Naive thymus-derived CD4-positive, alpha-beta T cell (primary cell): Measurements from ENCODE around the gene TTF1. TPM values are rescaled to one million over a fixed set of nuclear protein-coding genes. Genes with fewer than 3 reads are reported as not detected.

ENCODE experiments used
- ATAC-seq: fragments of 150-1000 bp; cut with Tn5 transposase; 2 replicates; pipeline ENCODE4 v1.10.0; 2021; ENCODE audit warnings: mild to moderate bottlenecking, moderate library complexity
- CTCF ChIA-PET: fragments of 350-600 bp; sonication (Branson Sonifier 250); formaldehyde crosslinking; loops from one replicate; lab custom pipeline; 2021; ENCODE audit warnings: antibody characterized with exemption; lab: Charles Lee
- POLR2A ChIA-PET: fragments of 350-600 bp; sonication (Branson Sonifier 250); formaldehyde crosslinking; loops from one replicate; lab custom pipeline; 2021; ENCODE audit warnings: antibody characterized with exemption, inconsistent platforms; lab: Charles Lee
- DNase-seq, 9 donors: peaks; one replicate each; pipeline versions ENCODE4 v3.0.0 to v3.0.0-alpha.2; 2020 to 2022; ENCODE audit warnings: mixed read lengths in 1 of 9
- H3K27ac ChIP-seq: one replicate; pipeline ENCODE4 v1.7.0; 2013; ENCODE audit warnings: mild to moderate bottlenecking, low read depth, low read length, moderate library complexity
- H3K27me3 ChIP-seq, 2 donors: one replicate each; pipeline ENCODE4 v1.7.0; 2013; ENCODE audit warnings: low read length in 2 of 2, mild to moderate bottlenecking in 2 of 2, moderate library complexity in 2 of 2; ENCODE audit not compliant: control insufficient read depth in 2 of 2, insufficient read depth in 2 of 2
- H3K36me3 ChIP-seq, 3 experiments: 1 replicate in 2 of 3; 2 replicates in 1 of 3; pipeline ENCODE4 v1.7.0; 2013; ENCODE audit warnings: low read length in 3 of 3, mild to moderate bottlenecking in 3 of 3, moderate library complexity in 1 of 3; ENCODE audit not compliant: insufficient read depth in 3 of 3, control insufficient read depth in 2 of 3
- H3K4me1 ChIP-seq, 2 donors: one replicate each; pipeline ENCODE4 v1.7.0; 2013; ENCODE audit warnings: low read length in 2 of 2, mild to moderate bottlenecking in 2 of 2, moderate library complexity in 1 of 2; ENCODE audit not compliant: control insufficient read depth in 2 of 2, insufficient read depth in 2 of 2
- H3K4me3 ChIP-seq: 2 replicates; pipeline ENCODE4 v1.7.0; 2013; ENCODE audit warnings: mild to moderate bottlenecking, low read length
- H3K9me3 ChIP-seq, 3 experiments: 1 replicate in 2 of 3; 2 replicates in 1 of 3; pipeline ENCODE4 v1.7.0; 2013; ENCODE audit warnings: low read length in 3 of 3; ENCODE audit not compliant: control insufficient read depth in 2 of 3
- H3K27ac Mint-ChIP-seq, 9 donors: one replicate each; pipeline ENCODE4 v1.8.0; 2020 to 2022; ENCODE audit warnings: mixed read lengths in 9 of 9, mild to moderate bottlenecking in 8 of 9, moderate library complexity in 5 of 9, inconsistent platforms in 2 of 9
- H3K27me3 Mint-ChIP-seq, 5 donors: one replicate each; pipeline ENCODE4 v1.8.0; 2021 to 2022; ENCODE audit warnings: mixed read lengths in 5 of 5, mild to moderate bottlenecking in 1 of 5
- H3K36me3 Mint-ChIP-seq, 5 donors: one replicate each; pipeline ENCODE4 v1.8.0; 2020 to 2022; ENCODE audit warnings: mixed read lengths in 5 of 5, mild to moderate bottlenecking in 3 of 5, inconsistent platforms in 1 of 5
- H3K4me1 Mint-ChIP-seq, 7 donors: one replicate each; pipeline ENCODE4 v1.8.0; 2020 to 2022; ENCODE audit warnings: mixed read lengths in 7 of 7, mild to moderate bottlenecking in 3 of 7, inconsistent platforms in 1 of 7
- H3K4me3 Mint-ChIP-seq, 10 donors: one replicate each; pipeline ENCODE4 v1.8.0; 2020 to 2022; ENCODE audit warnings: mild to moderate bottlenecking in 10 of 10, mixed read lengths in 10 of 10, moderate library complexity in 6 of 10, inconsistent platforms in 2 of 10
- H3K9me3 Mint-ChIP-seq, 11 donors: one replicate each; pipeline ENCODE4 v1.8.0; 2020 to 2022; ENCODE audit warnings: mixed read lengths in 11 of 11, mild to moderate bottlenecking in 4 of 11, inconsistent platforms in 1 of 11, moderate library complexity in 1 of 11
- intact Hi-C, 2 donors: fragments of 100-400 bp; cut with micrococcal nuclease; formaldehyde crosslinking; loops; one replicate each; pipeline ENCODE4 v1.15.1; 2023
- polyA plus RNA-seq, 2 donors: library from polyadenylated mRNA; unstranded; fragments of 300-500 nt; fragmentation: Illumina TruSeq; gene quantifications; one replicate each; pipeline ENCODE4 v1.2.3, GENCODE V29; 2021
- total RNA-seq, 6 experiments: library from RNA in 5 of 6; stranded (reverse) in 5 of 6; gene quantifications; 1 replicate in 5 of 6; 2 replicates in 1 of 6; pipeline ENCODE4 v1.2.3 and lab custom pipeline; 2021 to 2026

TTF1 gene
- total and polyA plus RNA-seq, 7 experiments from 2014 or later, result 6.3 to 26.0 (median 10.9) TPM

DNA sequence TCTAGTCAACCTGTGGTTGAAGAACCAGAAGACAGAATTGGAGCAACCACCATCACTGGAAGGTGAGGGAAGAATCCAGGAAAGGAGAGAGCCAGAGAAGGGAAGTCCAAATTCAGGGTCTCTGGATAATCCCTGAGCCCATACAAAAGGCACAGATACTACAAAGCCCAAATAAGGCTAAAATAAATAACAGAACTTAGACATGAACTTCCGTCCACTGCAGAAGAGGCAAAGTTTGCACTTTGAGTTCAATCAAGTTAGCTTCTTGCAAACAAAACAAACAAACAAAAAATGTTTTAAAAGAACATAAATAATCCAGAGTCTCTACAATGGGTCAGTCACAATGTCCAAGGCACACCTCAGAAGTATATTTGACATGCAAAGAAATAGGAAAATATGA, 24.4 kb upstream of the TTF1 start:
- POLR2A ChIA-PET, result no interaction called here
- ATAC-seq (no peak), DNase-seq (no peak)
- H3K4me3 Mint-ChIP-seq, result no peak overlapping the region
- no peaks in the 10 kb centered on the region for H3K9me3 ChIP-seq
- H3K4me3 ChIP-seq, result no peak overlapping the region
- H3K4me1 ChIP-seq, result no peaks in the 10 kb centered on the region
- H3K36me3 ChIP-seq, result no peaks in the 10 kb centered on the region
- no peaks in the 10 kb centered on the region for H3K36me3 Mint-ChIP-seq
- no peaks in the 10 kb centered on the region for H3K27me3 ChIP-seq
- no peaks in the 10 kb centered on the region for H3K4me1 Mint-ChIP-seq
- peaks cover 0 to 4% (median 0%) of the 10 kb centered on the region in 11 donors for H3K9me3 Mint-ChIP-seq
- peaks cover 36 to 66% (median 58%) of the 10 kb centered on the region in 5 donors for H3K27me3 Mint-ChIP-seq
- CTCF ChIA-PET, result no interaction called here
- no peak overlapping the region for H3K27ac ChIP-seq
- H3K27ac Mint-ChIP-seq, result no peak overlapping the region
- intact Hi-C loops, result no loop called here

- POLR2A ChIA-PET, result no interaction called here
- Histone ChIP-seq H3K27me3 (peaks cover 0 to 3% of the 10 kb centered on the region in 2 donors), H3K4me1 (no peaks in the 10 kb centered on the region), H3K27ac (no peak overlapping the region), H3K9me3 (no peaks in the 10 kb centered on the region), H3K36me3 (no peaks in the 10 kb centered on the region), H3K4me3 (no peak overlapping the region)
- no peaks in the 10 kb centered on the region for H3K36me3 Mint-ChIP-seq
- intact Hi-C loops, result no loop called here
- CTCF ChIA-PET, result no interaction called here
- DNase-seq (no peak), ATAC-seq (no peak)
- peaks cover 0 to 2% (median 0%) of the 10 kb centered on the region in 11 donors for H3K9me3 Mint-ChIP-seq
- peaks cover 52 to 83% (median 60%) of the 10 kb centered on the region in 5 donors for H3K27me3 Mint-ChIP-seq
- H3K4me1 Mint-ChIP-seq, result no peaks in the 10 kb centered on the region
- H3K4me3 Mint-ChIP-seq, result no peak overlapping the region
- H3K27ac Mint-ChIP-seq, result no peak overlapping the region
Measured at GRCh38 chr9:132426639-132427414, 20.2 kb upstream of the TTF1 start.

GRCh38 chr9:132425675-132426062, 19.0 kb upstream of the TTF1 start:
- intact Hi-C loops, result no loop called here
- Histone ChIP-seq H3K4me3 (no peak overlapping the region), H3K27ac (no peak overlapping the region), H3K9me3 (no peaks in the 10 kb centered on the region), H3K36me3 (no peaks in the 10 kb centered on the region), H3K27me3 (peaks cover 0 to 3% of the 10 kb centered on the region in 2 donors), H3K4me1 (no peaks in the 10 kb centered on the region)
- H3K4me3 Mint-ChIP-seq, result no peak overlapping the region
- H3K36me3 Mint-ChIP-seq, result no peaks in the 10 kb centered on the region
- ATAC-seq (no peak), DNase-seq (no peak)
- H3K27me3 Mint-ChIP-seq, result peaks cover 43 to 72% (median 50%) of the 10 kb centered on the region in 5 donors
- CTCF ChIA-PET, result no interaction called here
- H3K9me3 Mint-ChIP-seq, result peaks cover 0 to 2% (median 0%) of the 10 kb centered on the region in 11 donors
- no peaks in the 10 kb centered on the region for H3K4me1 Mint-ChIP-seq
- POLR2A ChIA-PET, result no interaction called here
- no peak overlapping the region for H3K27ac Mint-ChIP-seq

DNA sequence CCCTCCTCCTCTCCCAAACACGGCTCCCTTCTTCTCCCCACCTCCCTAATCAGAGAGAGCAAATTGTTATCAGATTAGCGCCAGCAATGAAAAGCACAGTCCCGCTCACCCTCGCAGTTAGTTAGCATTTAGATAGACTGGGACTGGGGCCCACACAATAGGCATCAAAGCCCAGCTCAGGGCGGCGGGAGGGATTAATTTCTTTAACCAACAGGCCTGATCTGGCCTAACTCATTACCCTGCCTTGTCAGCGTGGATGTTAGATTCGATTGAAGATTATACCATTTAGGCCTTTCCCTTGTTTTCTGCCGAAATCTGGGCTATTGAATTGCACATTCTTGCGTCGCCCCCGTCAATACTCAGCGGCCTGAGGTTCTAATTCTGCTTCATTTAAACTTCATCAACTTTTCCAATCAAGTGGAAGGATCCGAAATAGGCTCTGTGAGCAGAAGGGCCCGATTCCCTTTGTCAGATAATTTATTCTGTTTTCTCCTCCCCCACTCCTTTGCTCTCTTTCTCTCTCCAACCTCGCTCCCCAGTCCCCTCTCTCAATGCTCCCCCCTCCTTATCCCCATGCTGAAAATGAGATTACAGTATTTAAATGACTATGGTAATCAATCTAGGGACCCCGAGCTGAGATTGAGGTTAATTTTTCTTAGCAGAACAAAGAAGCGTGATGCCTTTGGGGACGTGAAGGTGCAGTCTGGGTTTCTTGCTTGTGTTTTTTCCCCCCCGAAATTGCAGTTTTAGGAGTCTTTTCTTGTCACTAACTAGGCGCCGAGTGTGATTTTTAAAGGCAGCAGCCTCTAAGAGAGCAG, 18.4 kb upstream of the TTF1 start:
- CTCF ChIA-PET, result no interaction called here
- no peak overlapping the region for H3K27ac ChIP-seq
- no peak overlapping the region for H3K4me3 Mint-ChIP-seq
- no peaks in the 10 kb centered on the region for H3K36me3 ChIP-seq
- H3K4me1 Mint-ChIP-seq, result no peaks in the 10 kb centered on the region
- no peak overlapping the region for H3K27ac Mint-ChIP-seq
- no peaks in the 10 kb centered on the region for H3K4me1 ChIP-seq
- intact Hi-C loops, result no loop called here
- peaks cover 39 to 72% (median 45%) of the 10 kb centered on the region in 5 donors for H3K27me3 Mint-ChIP-seq
- peaks cover 0 to 2% (median 0%) of the 10 kb centered on the region in 11 donors for H3K9me3 Mint-ChIP-seq
- no peaks in the 10 kb centered on the region for H3K9me3 ChIP-seq
- POLR2A ChIA-PET, result no interaction called here
- H3K27me3 ChIP-seq, result peaks cover 0 to 3% of the 10 kb centered on the region in 2 donors
- no peak overlapping the region for H3K4me3 ChIP-seq
- DNase-seq (no peak), ATAC-seq (no peak)
- no peaks in the 10 kb centered on the region for H3K36me3 Mint-ChIP-seq

DNA sequence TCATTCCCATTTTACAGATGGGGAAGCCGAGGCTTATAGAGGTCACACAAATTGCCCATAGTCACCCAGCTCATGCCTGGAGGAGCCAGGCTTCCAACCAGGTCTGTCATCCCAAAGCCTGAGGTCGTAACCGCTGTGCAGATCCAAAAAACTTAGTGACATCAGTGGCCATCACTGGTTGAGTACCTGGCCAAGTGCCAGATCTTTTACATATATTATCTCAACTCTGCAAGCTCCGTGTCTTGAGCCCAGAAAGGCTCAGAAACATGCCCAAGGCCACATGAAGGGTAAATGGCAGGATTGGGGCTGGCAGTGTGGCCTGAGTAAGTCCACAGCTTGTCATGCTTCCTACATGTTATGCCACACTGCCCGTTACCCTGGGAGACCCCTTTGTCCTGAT, 16.9 kb upstream of the TTF1 start:
- H3K4me3 Mint-ChIP-seq, result no peak overlapping the region
- DNase-seq, result no peak
- H3K27ac Mint-ChIP-seq, result no peak overlapping the region
- no peaks in the 10 kb centered on the region for H3K4me1 ChIP-seq
- ATAC-seq, result no peak
- no peak overlapping the region for H3K27ac ChIP-seq
- POLR2A ChIA-PET, result no interaction called here
- H3K27me3 Mint-ChIP-seq, result peaks cover 43 to 74% (median 49%) of the 10 kb centered on the region in 5 donors
- H3K4me1 Mint-ChIP-seq, result no peaks in the 10 kb centered on the region
- intact Hi-C loops, result no loop called here
- no peaks in the 10 kb centered on the region for H3K9me3 ChIP-seq
- CTCF ChIA-PET, result no interaction called here
- no peak overlapping the region for H3K4me3 ChIP-seq
- no peaks in the 10 kb centered on the region for H3K36me3 ChIP-seq
- H3K27me3 ChIP-seq, result peaks cover 0 to 3% of the 10 kb centered on the region in 2 donors
- H3K9me3 Mint-ChIP-seq, result no peaks in the 10 kb centered on the region
- no peaks in the 10 kb centered on the region for H3K36me3 Mint-ChIP-seq

- POLR2A ChIA-PET, result interaction anchor here (0.7 kb wide), 1 partner anchor 1286 kb away, joined by 3 read pairs; no protein-coding TSS in a partner anchor
- H3K27me3 ChIP-seq, result peaks cover 0 to 3% of the 10 kb centered on the region in 2 donors
- no peaks in the 10 kb centered on the region for H3K36me3 ChIP-seq
- H3K4me3 ChIP-seq, result no peak overlapping the region
- Mint-ChIP-seq H3K9me3 (no peaks in the 10 kb centered on the region), H3K4me1 (no peaks in the 10 kb centered on the region), H3K36me3 (no peaks in the 10 kb centered on the region), H3K4me3 (no peak overlapping the region), H3K27me3 (peaks cover 52 to 79% (median 56%) of the 10 kb centered on the region in 5 donors), H3K27ac (no peak overlapping the region)
- CTCF ChIA-PET, result no interaction called here
- ATAC-seq, result no peak
- no peak for DNase-seq
- H3K27ac ChIP-seq, result no peak overlapping the region
- no peaks in the 10 kb centered on the region for H3K4me1 ChIP-seq
- no peaks in the 10 kb centered on the region for H3K9me3 ChIP-seq
- intact Hi-C loops, result no loop called here
Measured at GRCh38 chr9:132422574-132422973, 15.9 kb upstream of the TTF1 start.
